Inferior parietal cortex (tissue), 1 donor: ENCODE measurements around the gene GTF2H2C.
"Not testable (repeated sequence)": the region's sequence is repeated elsewhere in the genome, so short reads cannot be mapped to it uniquely, and the experiment has no call there.

Source experiments
- DNase-seq: peaks from one replicate; pipeline ENCODE4 v3.0.0-alpha.2; 2016; ENCODE audit errors: extremely low spot score

GTF2H2C gene

DNA sequence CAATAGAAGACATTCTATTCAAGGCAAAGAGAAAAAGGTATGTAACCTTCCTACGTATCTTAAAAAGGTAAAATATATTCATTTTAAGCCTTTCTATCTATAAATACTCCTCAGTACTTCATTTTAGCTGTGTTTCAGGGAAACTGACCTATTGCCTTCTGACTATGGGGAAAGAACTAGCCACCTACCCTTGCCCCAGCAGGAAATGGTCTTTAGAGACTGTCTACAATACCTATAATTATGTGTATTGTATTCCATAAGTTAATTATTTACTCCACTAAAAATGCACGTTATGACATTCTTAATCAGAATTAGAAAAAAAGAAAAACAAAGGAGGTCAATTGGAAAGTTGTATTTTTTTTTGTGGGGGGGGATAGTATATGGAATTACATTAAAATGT is 6.2 kb downstream of the GTF2H2C start:
- DNase-seq = not testable (repeated sequence)

GRCh38 chr5:69568072-69568471 is 8.1 kb downstream of the GTF2H2C start:
- not testable (repeated sequence) for DNase-seq

DNA sequence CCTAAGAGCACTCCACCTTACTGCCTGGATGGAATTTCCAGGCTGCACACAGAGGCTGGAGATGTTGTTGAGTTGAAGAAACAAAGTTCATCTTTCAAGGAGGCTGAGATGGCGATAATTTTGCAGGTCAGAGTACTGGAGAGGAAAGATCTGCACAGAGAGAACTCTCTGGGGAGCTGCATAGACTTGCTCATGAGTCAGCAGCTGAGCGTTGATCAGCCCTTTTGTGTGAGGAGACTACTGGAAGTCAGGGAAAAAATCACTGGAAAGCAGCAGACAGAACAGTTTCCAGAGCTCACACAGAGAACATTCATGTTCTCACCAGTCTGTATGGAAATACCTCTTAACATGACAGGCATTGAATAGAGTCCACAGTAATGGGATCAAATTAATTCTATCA is 23.4 kb downstream of the GTF2H2C start:
- not testable (repeated sequence) for DNase-seq

GRCh38 chr5:69596114-69596840 is 36.3 kb downstream of the GTF2H2C start:
- DNase-seq = not testable (repeated sequence)

DNA sequence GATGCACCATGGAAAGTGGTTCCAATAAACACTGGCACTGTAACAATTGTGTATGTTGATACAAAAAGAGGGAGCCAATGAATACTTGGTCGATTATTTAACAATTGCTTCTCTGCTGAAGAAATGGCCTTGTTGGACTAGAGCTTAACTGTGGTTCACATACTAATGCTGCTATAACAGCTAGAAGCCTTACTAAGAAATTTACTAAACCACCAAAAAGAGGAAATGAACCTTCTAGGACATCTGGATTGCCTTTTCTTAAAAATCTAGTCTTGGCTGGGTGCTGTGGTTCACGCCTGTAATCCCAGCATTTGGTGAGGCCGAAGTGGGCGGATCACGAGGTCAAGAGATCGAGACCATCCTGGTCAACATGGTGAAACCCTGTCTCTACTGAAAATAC is 42.0 kb downstream of the GTF2H2C start:
- not testable (repeated sequence) for DNase-seq

DNA sequence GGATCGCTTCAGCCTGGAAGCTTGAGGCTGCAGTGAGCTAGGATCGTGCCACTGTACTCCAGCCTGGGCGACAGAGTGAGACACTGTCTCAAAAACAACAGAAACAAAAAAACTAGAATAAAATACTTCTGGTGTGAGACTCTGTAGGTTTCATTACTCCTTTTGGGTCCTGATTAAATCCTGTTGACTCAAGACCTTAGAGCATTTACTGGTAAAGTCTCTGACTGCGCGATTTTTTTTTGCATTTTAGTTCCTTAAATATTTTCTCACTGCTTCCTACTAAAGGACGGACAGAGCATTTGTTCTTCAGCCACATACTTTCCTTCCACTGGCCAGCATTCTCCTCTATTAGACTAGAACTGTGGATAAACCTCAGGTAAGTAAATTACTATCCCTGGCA is 46.8 kb downstream of the GTF2H2C start:
- not testable (repeated sequence) for DNase-seq

DNA sequence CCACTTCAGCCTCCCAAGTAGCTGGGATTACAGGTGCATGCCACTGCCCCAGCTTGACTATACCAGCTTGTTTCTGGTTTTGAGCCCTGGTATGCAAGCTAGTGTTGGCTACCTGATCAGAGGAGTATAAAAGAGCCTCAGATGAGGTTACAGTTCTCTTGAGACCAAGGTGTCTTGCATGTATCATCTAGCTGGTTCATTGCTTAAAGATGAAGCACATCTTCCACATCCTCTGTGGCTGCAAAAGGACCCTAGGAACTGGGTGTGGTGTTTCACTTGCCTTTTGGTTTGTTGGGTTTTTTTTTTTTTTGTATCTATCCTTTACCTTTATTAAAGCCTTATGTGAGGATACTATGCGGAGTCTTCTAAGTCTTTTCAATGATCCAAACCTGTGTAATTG is 47.8 kb downstream of the GTF2H2C start:
- not testable (repeated sequence) for DNase-seq

GRCh38 chr5:69608861-69609496 is 49.0 kb downstream of the GTF2H2C start:
- not testable (repeated sequence) for DNase-seq

DNA sequence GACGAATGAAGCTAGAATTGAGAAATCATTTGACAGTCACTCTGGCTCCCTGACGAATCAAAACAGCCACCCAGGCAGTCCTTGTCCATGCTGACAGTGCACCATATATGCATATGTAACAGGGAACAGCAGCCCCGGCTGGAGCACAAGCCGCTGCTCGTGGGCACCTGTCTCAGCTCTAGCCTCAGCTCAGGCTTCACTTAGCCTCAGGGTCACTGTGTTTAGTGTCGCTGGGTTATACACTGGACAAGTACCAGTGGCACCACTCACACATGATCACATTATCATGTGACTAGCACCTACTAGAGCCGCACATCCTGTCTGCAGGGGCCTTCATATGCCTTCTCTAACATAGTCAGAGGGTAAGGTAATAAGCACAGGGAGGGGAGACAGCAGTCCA is 54.9 kb downstream of the GTF2H2C start:
- DNase-seq = not testable (repeated sequence)

GRCh38 chr5:69631879-69632278 is 71.9 kb downstream of the GTF2H2C start:
- DNase-seq = not testable (repeated sequence)
